Stimulated activated CD4-positive, alpha-beta T cell treated with anti-CD3 and anti-CD28 coated beads, Interleukin-12 subunit alpha, Interleukin-12 subunit beta, amount 100 ng/mL, for 48 hours (primary cell): ENCODE data around the gene HDAC6.

Experiments used
- DNase-seq, 3 donors: peaks; one replicate each; pipeline ENCODE4 v3.0.0-alpha.2; 2020; ENCODE audit warnings: low read depth in 2 of 3, low spot score in 1 of 3

The HDAC6 gene

GRCh38 chrX:48801280-48802088 lies at the start of gene HDAC6:
Gene HDAC6, plus strand, starts transcription at chrX:48802067. Its CDS starts 626 bp downstream, at chrX:48802693.
- peak; percentile 81 to 92 (median 89) for DNase-seq

DNA sequence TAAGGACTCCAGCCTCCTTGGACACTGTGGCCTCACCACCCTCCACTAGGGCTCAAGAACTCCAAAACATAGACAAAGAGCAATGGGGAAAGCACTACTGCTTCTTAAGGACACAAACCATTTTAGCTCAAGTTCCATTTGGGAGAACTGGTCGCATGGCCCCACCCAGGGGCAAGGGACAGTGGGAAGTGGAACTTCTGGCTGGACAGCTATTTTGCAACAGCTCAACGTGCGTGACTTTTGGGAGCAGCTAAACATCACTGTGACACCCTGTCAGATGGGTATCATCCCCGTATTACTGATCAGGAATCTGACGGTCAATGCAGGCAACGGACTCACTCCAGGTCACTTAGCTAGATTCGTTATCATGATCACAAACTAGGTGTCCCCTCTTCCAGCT lies 49.4 kb upstream of the HDAC6 start:
- no peak for DNase-seq

GRCh38 chrX:48753708-48754228 lies 48.1 kb upstream of the HDAC6 start:
- no peak for DNase-seq

DNA sequence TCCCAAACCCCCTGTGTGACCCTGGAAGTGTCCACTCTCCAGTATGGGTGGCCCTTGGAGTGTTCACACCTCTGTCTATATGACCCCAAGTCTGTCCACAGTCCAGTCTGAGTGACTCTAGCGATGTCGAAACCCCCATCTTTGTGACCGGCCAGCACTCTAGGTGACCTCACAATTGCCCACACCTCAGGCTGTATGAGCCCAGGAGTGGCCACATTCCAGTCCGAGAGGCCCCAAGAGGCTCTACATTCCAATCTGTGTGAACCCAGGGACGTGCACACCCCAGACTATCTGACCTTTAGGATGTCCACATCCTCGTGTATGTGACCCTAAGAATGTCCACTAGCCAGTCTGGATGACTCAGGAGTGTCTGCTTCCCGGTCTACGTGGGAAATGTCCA lies 47.6 kb upstream of the HDAC6 start:
- no peak for DNase-seq

- DNase-seq: no peak
Observed at GRCh38 chrX:48761674-48762471, 40.0 kb upstream of the HDAC6 start, which contains the start of gene GLOD5. Gene GLOD5, plus strand, starts transcription at chrX:48761747. Its CDS starts 44 bp downstream, at chrX:48761791.

DNA sequence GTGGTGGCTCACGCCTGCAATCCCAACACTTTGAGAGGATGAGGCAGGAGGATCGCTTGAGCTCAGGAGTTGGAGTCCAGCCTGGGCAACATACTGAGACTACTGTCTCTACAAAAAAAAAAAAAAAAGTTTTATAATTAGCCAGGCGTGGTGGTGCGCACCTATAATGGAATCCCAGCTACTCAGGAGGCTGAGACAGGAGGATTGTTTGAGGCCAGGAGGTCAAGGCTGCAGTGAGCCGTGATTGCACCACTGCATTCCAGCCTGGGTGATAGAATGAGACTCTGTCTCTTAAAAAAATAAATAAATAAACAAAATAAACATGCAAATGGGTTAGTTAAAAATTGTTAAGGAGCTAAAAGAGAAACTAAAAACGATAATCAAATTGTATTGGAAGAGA lies 32.6 kb upstream of the HDAC6 start:
- no peak for DNase-seq

DNA sequence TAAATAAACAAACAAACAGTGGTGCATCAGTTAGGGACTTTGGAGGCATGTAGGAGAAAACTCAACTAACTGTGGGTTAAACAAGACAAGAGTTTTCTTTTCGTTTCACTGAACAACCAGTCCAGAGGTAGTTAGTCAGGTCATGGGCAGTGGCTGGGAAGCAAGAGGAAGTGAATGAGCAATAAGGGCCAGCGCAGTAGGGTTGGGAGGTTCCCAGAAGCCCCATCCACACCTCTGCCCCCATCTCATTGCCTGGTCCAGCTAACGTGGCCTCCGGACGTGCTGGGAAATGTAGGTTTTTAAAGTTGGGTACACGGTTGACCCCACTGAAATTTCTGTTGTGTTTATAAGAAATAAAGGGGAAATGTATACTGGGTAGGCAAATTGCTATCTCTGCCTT lies 31.6 kb upstream of the HDAC6 start:
- no peak for DNase-seq

- DNase-seq: no peak
Observed at GRCh38 chrX:48772602-48773001, 29.3 kb upstream of the HDAC6 start.

DNA sequence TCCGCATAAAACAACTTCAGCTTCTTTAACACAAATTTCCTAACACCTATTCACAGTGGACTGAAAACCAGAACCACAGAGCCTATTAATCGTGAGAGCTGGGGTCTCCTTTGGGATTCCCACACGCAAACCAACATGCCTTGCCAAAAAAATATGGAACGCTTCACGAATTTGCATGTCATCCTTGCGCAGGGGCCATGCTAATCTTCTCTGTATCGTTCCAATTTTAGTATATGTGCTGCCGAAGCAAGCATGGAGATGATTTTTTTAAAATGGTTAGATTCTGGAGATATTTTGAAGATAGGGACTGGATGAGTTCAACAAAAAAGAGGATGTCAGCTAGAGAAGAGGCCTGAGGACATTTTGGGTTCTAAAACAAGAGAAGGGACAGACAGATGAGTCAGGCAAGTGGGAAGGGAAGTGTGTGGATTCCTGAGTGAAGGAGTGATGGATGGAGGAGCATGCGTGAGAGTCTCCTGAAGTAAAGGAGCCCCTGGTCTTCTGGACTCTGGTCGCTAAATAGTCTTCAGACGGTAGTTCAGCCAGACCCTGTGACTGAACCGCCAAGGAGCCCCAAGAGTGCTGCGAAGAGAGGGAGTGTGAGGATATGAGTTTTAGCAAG lies 24.9 kb upstream of the HDAC6 start:
- no peak for DNase-seq

DNA sequence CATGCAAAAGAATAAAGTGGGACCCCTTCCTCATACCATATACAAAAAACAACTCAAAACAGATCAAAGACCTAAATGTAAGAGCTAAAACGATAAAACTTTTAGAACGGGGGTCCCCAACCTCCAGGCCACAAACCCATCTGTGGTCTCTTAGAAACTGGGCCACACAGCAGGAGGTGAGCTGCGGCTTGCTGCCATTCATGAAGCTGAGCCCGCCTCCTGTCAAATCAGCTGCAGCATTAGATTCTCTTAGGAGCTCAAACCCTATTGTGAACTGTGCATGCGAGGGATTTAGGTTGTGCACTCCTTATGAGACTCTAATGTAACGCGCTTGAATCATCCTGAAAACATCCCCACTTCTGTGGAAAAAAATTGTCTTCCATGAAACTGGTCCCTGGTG lies 22.5 kb upstream of the HDAC6 start:
- DNase-seq: no peak

DNA sequence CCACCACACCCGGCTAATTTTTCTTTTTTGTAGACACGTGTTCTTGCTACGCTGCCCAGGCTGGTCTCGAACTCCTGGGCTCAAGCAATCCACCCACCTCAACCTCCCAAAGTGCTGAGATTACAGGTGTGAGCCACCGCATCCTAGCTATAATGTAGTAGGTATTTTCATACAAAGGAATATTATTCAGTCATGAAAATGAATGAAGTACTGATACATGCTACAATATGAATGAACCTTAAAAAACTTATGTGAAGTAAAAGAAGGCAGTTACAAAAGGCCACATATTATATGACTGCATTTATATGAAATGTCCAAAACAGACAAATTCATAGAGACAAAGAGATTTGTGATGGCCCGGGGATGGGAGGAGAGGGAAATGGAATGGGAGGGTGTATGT lies 20.2 kb upstream of the HDAC6 start:
- DNase-seq: no peak

DNA sequence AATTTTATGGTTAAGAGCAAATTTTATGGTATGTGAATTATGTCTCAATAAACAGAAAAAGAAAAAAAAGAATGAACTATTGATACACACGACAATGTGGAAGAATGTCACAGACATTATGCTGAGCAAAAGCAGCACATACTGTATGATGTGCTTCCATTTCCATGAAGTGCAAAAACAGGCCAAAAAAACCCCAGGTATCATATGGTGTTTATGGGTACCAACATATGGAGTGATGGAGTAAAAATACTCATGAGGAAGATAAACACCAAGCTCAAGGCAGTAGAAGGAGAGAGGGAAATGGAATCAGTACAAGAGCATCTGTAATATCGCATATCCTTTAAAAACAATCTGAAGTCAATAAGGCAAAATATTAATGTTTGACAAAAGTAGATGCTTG lies 19.7 kb upstream of the HDAC6 start:
- DNase-seq: no peak

DNA sequence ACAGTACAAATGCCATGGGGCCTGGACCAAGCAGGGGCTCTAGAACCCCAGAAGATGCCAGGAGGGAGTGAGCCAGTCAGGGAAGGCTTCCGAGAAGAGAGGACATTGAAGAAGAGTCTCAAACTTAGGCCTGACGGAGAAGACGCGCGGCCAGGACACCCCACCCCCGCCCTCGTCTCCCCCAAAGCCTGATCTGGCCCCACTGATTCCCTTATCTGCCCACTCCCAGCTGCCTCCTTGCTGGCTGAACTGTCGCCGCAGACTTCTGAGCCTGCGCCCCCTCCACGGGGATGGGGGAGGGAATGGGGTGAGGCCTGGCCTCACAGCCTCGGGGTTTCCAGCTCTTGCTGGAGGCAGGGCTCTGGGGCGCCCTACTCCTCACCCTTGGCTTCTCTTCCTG lies 19.1 kb upstream of the HDAC6 start:
- no peak for DNase-seq

DNA sequence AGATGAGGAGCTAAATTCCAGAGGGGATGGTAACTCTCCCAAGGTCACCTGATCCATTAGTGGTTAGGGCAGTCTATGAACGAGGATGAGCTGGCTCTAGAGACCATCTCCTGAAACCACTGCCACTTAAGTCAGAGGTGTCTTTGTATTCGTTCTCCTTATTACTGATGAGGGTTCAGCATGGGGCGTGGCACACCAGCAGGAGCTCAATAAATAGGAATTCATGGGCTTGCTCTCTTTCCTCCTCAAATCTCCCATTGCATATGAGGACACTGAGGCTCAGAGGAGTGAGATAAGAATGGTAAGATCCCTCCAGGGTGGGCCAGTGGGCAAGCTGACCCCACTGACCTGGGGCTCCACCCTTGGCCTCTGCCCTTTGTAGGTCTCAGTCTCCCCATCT lies 17.1 kb upstream of the HDAC6 start:
- no peak for DNase-seq

DNA sequence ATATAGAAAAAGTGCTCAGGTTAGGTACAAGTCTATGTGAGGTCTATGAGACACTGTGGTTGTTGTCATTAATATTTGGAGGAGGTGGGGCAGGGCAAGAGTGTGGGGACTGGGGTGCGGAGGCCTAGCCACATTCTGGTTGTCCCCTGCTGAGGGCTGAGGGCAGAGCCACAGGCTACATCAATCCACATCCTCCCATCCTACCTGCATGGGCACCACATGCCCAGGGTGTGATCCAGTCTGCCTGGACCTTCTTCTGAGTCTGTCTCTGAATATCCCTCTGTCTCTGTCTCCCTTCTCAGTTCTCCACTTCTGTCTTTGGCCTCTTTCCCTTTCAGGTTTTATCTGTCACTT lies 16.7 kb upstream of the HDAC6 start:
- DNase-seq: no peak

DNA sequence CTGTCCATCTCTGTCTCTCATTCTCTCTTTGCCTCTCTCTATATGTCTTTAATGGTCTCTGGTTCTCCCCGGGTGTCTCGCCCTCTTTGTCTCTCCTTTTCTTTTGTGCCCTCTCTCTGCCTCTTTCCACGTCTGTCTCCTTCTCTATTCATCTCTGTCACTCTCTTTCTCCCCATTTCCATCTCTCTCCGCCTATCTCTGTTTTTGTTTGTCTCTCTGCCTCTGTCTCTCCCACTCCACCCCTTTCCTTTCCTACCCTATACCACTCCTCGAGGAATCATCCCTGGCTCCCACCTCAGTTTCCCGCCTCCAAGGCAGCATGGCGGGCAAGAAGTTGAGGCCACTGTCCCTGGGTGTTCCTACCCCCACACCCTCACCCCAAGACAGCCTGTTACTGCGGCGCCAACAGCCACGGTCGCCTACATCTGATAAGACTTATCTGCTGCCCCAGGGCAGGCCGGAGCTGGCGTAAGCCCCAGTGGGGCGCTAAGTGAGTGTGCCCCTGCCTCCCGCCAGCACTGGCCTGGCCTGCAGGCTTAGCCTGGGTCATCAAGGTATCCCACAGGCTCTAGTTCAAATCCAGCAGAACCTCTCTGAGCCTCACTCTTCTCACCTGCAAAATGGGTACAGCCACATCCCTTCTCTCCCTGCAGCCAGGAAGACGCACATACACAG lies 16.2 kb upstream of the HDAC6 start:
- DNase-seq: no peak

- DNase-seq: no peak
Observed at GRCh38 chrX:48786341-48786800, 15.5 kb upstream of the HDAC6 start, which contains the start of gene GATA1. Gene GATA1, plus strand, starts transcription at chrX:48786590. Its CDS starts 4,520 bp downstream, at chrX:48791110.

- DNase-seq: no peak
Observed at GRCh38 chrX:48786825-48787504, 14.9 kb upstream of the HDAC6 start.

GRCh38 chrX:48787505-48788443 lies 14.1 kb upstream of the HDAC6 start:
- DNase-seq: no peak
